HEK293 (cell line): ENCODE data around the gene CATSPERD.

Experiments
- CTCF ChIA-PET: fragments of 350-600 bp; formaldehyde crosslinking; extraction: SDS; loops from one replicate; lab custom pipeline; 2021; ENCODE audit warnings: antibody characterized with exemption; lab: Yijun Ruan, JAX
- POLR2A ChIA-PET: fragments of 300-600 bp; formaldehyde crosslinking; extraction: SDS; loops from one replicate; lab custom pipeline; 2020; ENCODE audit warnings: antibody characterized with exemption, inconsistent platforms; lab: Yijun Ruan, JAX
- H3K27ac ChIP-seq: fragments of 200-500 bp; sonication (Bioruptor generic); 2 replicates; pipeline ENCODE4 v1.5.1; 2014; ENCODE audit warnings: low read depth, low read length, control low read depth, inconsistent platforms; ENCODE audit errors: extremely low read depth
- H3K36me3 ChIP-seq, 2 experiments: fragments of 200-500 bp in 1 of 2; sonication (Bioruptor generic) in 1 of 2; 1 replicate in 1 of 2; 2 replicates in 1 of 2; pipeline ENCODE4 v1.5.1; 2014 to 2017; ENCODE audit warnings: inconsistent platforms in 2 of 2, low read length in 2 of 2; ENCODE audit not compliant: control insufficient read depth in 2 of 2, insufficient read depth in 1 of 2
- H3K4me1 ChIP-seq: fragments of 200-500 bp; sonication (Bioruptor generic); 2 replicates; pipeline ENCODE4 v1.5.1; 2014; ENCODE audit warnings: mild to moderate bottlenecking, low read length, inconsistent platforms; ENCODE audit not compliant: control insufficient read depth, insufficient read depth
- H3K4me3 ChIP-seq: 2 replicates; pipeline ENCODE4 v1.5.1; 2011; ENCODE audit warnings: low read depth, mild to moderate bottlenecking, control low read depth, low read length, moderate library complexity
- H3K9me3 ChIP-seq: fragments of 200-500 bp; sonication (Bioruptor generic); 2 replicates; pipeline ENCODE4 v1.5.1; 2014; ENCODE audit warnings: low read depth, low read length, inconsistent platforms; ENCODE audit not compliant: control insufficient read depth, insufficient read depth
- IKZF3 ChIP-seq: fragments of 450-650 bp; IDR thresholded peaks from 2 replicates; pipeline ENCODE4 v1.5.0; 2018; ENCODE audit warnings: missing biosample characterization, mild to moderate bottlenecking, missing genetic modification characterization, moderate library complexity
- KLF16 ChIP-seq: fragments of 450-650 bp; formaldehyde crosslinking; IDR thresholded peaks from 2 replicates; pipeline ENCODE4 v1.5.1; 2017; ENCODE audit warnings: missing biosample characterization, missing genetic modification characterization
- KLF9 ChIP-seq: fragments of 450-650 bp; formaldehyde crosslinking; IDR thresholded peaks from 2 replicates; pipeline ENCODE4 v1.5.1; 2016; ENCODE audit warnings: missing biosample characterization, missing genetic modification characterization, low read depth
- PRDM1 ChIP-seq: fragments of 450-650 bp; formaldehyde crosslinking; IDR thresholded peaks from 2 replicates; pipeline ENCODE4; 2016; ENCODE audit warnings: missing biosample characterization, missing genetic modification characterization
- RBAK ChIP-seq: fragments of 450-650 bp; formaldehyde crosslinking; IDR thresholded peaks from 2 replicates; pipeline ENCODE4 v1.5.1; 2016; ENCODE audit warnings: missing biosample characterization, missing genetic modification characterization
- SP2 ChIP-seq: fragments of 450-650 bp; formaldehyde crosslinking; IDR thresholded peaks from 2 replicates; pipeline ENCODE4 v1.5.1; 2016; ENCODE audit warnings: missing biosample characterization, missing genetic modification characterization
- ZBTB20 ChIP-seq: fragments of 450-650 bp; formaldehyde crosslinking; IDR thresholded peaks from 2 replicates; pipeline ENCODE4 v1.5.1; 2016; ENCODE audit warnings: missing biosample characterization, missing genetic modification characterization
- ZIC2 ChIP-seq: fragments of 450-650 bp; formaldehyde crosslinking; IDR thresholded peaks from 2 replicates; pipeline ENCODE4 v1.5.1; 2016; ENCODE audit warnings: missing biosample characterization, missing genetic modification characterization
- ZNF114 ChIP-seq: fragments of 450-650 bp; formaldehyde crosslinking; IDR thresholded peaks from 2 replicates; pipeline ENCODE4 v1.5.0; 2017; ENCODE audit warnings: missing biosample characterization, missing genetic modification characterization
- ZNF2 ChIP-seq: fragments of 450-650 bp; formaldehyde crosslinking; IDR thresholded peaks from 2 replicates; pipeline ENCODE4 v1.5.1; 2016; ENCODE audit warnings: missing biosample characterization, missing genetic modification characterization
- ZNF335 ChIP-seq: fragments of 450-650 bp; formaldehyde crosslinking; conservative IDR thresholded peaks from 2 replicates; pipeline ENCODE4 v1.5.1; 2016; ENCODE audit warnings: missing biosample characterization, missing genetic modification characterization
- ZNF341 ChIP-seq: fragments of 450-650 bp; formaldehyde crosslinking; IDR thresholded peaks from 2 replicates; pipeline ENCODE4; 2016; ENCODE audit warnings: low read depth, missing biosample characterization, missing genetic modification characterization
- ZNF423 ChIP-seq: fragments of 450-650 bp; formaldehyde crosslinking; IDR thresholded peaks from 2 replicates; pipeline ENCODE4 v1.5.1; 2016; ENCODE audit warnings: missing biosample characterization, missing genetic modification characterization
- ZNF426 ChIP-seq: fragments of 450-650 bp; formaldehyde crosslinking; IDR thresholded peaks from 2 replicates; pipeline ENCODE4 v1.5.1; 2017; ENCODE audit warnings: missing biosample characterization, missing genetic modification characterization, mild to moderate bottlenecking, inconsistent platforms, moderate library complexity
- ZNF514 ChIP-seq: fragments of 450-650 bp; formaldehyde crosslinking; IDR thresholded peaks from 2 replicates; pipeline ENCODE4 v1.5.1; 2016; ENCODE audit warnings: missing biosample characterization, missing genetic modification characterization
- ZNF600 ChIP-seq: fragments of 450-650 bp; formaldehyde crosslinking; IDR thresholded peaks from 2 replicates; pipeline ENCODE4 v1.5.1; 2016; ENCODE audit warnings: missing biosample characterization, missing genetic modification characterization
- ZNF610 ChIP-seq: fragments of 450-650 bp; formaldehyde crosslinking; IDR thresholded peaks from 2 replicates; pipeline ENCODE4 v1.5.1; 2016; ENCODE audit warnings: missing biosample characterization, missing genetic modification characterization, borderline replicate concordance
- ZNF623 ChIP-seq: fragments of 450-650 bp; formaldehyde crosslinking; IDR thresholded peaks from 2 replicates; pipeline ENCODE4 v1.5.1; 2016; ENCODE audit warnings: missing biosample characterization, missing genetic modification characterization
- ZNF768 ChIP-seq: fragments of 450-650 bp; formaldehyde crosslinking; IDR thresholded peaks from 2 replicates; pipeline ENCODE4 v1.5.1; 2018; ENCODE audit warnings: missing biosample characterization, mild to moderate bottlenecking, missing genetic modification characterization
- ZNF830 ChIP-seq: fragments of 450-650 bp; IDR thresholded peaks from 2 replicates; pipeline ENCODE4 v1.5.0; 2018; ENCODE audit warnings: missing biosample characterization, missing genetic modification characterization, low read depth, mild to moderate bottlenecking, moderate library complexity
- ZNF837 ChIP-seq: fragments of 450-650 bp; formaldehyde crosslinking; IDR thresholded peaks from 2 replicates; pipeline ENCODE4 v1.5.1; 2016; ENCODE audit warnings: missing biosample characterization, missing genetic modification characterization
- ZXDB ChIP-seq: fragments of 450-650 bp; formaldehyde crosslinking; IDR thresholded peaks from 2 replicates; pipeline ENCODE4 v1.5.1; 2016; ENCODE audit warnings: missing biosample characterization, missing genetic modification characterization
- TF ChIP-seq, protein P1 (sequence below): IDR thresholded peaks from 2 replicates; pipeline ENCODE4 v1.6.1; 2011; ENCODE audit warnings: mild to moderate bottlenecking, low read depth, low read length, borderline replicate concordance
- TF ChIP-seq, protein P2 (sequence below): fragments of 450-650 bp; formaldehyde crosslinking; IDR thresholded peaks from 2 replicates; pipeline ENCODE4 v1.5.1; 2016; ENCODE audit warnings: missing biosample characterization, missing genetic modification characterization
- TF ChIP-seq, protein P3 (sequence below): fragments of 450-650 bp; formaldehyde crosslinking; IDR thresholded peaks from 2 replicates; pipeline ENCODE4 v1.5.1; 2016; ENCODE audit warnings: missing biosample characterization, missing genetic modification characterization
- TF ChIP-seq, protein P4 (sequence below): fragments of 450-650 bp; formaldehyde crosslinking; IDR thresholded peaks from 2 replicates; pipeline ENCODE4 v1.5.1; 2016; ENCODE audit warnings: missing biosample characterization, missing genetic modification characterization
- TF ChIP-seq, protein P5 (sequence below): fragments of 450-650 bp; formaldehyde crosslinking; IDR thresholded peaks from 2 replicates; pipeline ENCODE4 v1.5.1; 2017; ENCODE audit warnings: missing biosample characterization, missing genetic modification characterization

The CATSPERD gene

DNA sequence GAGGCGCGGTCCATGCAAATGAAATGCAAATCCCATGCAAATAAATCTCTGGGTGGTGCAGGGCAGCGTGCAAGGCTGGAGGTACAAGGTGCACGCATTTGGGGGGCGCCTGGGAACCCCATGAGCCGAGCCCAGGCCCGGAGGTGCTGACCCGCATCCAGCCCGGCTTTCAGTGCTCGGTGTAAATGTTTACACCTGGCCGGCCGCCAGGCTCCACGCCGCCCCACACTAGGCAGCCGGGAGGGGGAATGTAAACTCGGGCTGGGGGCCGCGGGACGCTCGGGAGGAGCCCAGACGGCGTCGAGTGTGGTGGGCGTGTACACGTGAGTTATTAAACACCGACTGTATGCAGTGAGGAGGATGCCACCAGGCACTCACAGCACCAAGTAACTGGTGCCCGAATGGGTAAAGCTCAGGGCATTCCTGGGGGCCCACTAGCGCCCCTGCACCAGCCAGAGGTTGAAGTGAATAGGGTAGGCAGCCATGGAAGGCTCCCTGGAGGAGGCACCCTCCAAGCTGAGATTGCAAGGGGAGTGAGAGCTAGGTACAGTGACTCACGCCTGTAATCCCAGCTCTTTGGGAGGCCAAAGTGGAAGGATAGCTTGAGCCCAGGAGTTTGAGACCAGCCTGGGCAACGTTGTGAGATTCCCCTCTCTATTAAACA is 101.9 kb downstream of the CATSPERD start (continued):
- TF ChIP-seq ZIC2 = peak; percentile 57
- no peak for TF ChIP-seq ZNF830 (tag by site-specific recombination)
- no peak for TF ChIP-seq ZXDB (tag by site-specific recombination)
- TF ChIP-seq ZNF837 (tag by site-specific recombination) = no peak
- TF ChIP-seq, protein P1, sequence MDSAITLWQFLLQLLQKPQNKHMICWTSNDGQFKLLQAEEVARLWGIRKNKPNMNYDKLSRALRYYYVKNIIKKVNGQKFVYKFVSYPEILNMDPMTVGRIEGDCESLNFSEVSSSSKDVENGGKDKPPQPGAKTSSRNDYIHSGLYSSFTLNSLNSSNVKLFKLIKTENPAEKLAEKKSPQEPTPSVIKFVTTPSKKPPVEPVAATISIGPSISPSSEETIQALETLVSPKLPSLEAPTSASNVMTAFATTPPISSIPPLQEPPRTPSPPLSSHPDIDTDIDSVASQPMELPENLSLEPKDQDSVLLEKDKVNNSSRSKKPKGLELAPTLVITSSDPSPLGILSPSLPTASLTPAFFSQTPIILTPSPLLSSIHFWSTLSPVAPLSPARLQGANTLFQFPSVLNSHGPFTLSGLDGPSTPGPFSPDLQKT = no peak
- TF ChIP-seq ZBTB20 (tag by site-specific recombination) = 0 out of 2 replicates have a peak, but pooled peaks have one; percentile 29
- TF ChIP-seq ZNF423 (tag by site-specific recombination) = no peak

DNA sequence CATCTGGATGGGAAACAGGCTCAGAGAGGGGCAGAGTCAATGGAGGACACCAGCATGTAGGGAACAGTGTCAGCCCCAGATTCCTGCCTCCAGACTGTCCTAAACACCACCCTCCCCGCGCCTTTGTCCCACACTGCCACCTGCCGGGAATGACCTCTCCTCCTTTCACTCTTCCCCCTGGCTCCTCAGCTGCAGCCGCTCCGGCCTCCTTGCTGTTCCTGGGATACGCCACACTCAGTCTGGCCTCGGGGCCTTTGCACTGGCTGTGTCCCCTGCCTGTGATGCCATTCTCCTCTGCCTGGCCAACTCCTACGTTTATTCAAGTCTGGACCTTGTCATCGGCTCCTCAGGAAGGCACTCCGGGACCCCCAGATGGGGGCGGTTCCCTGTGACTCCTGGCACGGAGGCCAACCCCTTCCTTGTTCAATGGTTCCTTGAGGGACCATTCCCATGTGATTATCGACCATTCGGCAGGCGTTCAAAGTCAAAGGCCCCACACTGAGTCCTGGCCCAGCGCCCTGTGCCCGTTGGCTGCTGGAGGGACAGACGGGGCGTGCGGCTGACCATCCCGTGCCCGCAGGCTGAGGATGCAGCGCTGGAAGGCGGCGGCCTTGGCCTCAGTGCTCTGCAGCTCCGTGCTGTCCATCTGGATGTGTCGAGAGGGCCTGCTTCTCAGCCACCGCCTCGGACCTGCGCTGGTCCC is 103.3 kb downstream of the CATSPERD start:
- H3K36me3 ChIP-seq = no peaks in the 10 kb centered on the region
- peaks cover 6% of the 10 kb centered on the region for H3K4me1 ChIP-seq
- POLR2A ChIA-PET = interaction anchor here (1.9 kb wide), 1 partner anchor 20 kb away, joined by 5 read pairs; the partner anchor contains the start of gene NRTN
- H3K9me3 ChIP-seq = no peaks in the 10 kb centered on the region
- no peak overlapping the region for H3K4me3 ChIP-seq
- CTCF ChIA-PET = interaction anchor here (0.6 to 5.6 kb wide), 9 partner anchors 12 to 160 kb away, joined by 3 to 44 read pairs (median 4); partner anchors contain the start of gene NRTN
- H3K27ac ChIP-seq = no peak overlapping the region
- TF ChIP-seq ZNF426 (tag by site-specific recombination) = no peak
- TF ChIP-seq RBAK (tag by site-specific recombination) = no peak
- peak; percentile 87 for TF ChIP-seq ZNF2 (tag by site-specific recombination)
- TF ChIP-seq PRDM1 (tag by site-specific recombination) = no peak
- TF ChIP-seq, protein P2, sequence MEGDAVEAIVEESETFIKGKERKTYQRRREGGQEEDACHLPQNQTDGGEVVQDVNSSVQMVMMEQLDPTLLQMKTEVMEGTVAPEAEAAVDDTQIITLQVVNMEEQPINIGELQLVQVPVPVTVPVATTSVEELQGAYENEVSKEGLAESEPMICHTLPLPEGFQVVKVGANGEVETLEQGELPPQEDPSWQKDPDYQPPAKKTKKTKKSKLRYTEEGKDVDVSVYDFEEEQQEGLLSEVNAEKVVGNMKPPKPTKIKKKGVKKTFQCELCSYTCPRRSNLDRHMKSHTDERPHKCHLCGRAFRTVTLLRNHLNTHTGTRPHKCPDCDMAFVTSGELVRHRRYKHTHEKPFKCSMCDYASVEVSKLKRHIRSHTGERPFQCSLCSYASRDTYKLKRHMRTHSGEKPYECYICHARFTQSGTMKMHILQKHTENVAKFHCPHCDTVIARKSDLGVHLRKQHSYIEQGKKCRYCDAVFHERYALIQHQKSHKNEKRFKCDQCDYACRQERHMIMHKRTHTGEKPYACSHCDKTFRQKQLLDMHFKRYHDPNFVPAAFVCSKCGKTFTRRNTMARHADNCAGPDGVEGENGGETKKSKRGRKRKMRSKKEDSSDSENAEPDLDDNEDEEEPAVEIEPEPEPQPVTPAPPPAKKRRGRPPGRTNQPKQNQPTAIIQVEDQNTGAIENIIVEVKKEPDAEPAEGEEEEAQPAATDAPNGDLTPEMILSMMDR (tag by site-specific recombination) = peak; percentile 87
- peak; percentile 72 for TF ChIP-seq IKZF3 (tag by site-specific recombination)
- TF ChIP-seq, protein P3, sequence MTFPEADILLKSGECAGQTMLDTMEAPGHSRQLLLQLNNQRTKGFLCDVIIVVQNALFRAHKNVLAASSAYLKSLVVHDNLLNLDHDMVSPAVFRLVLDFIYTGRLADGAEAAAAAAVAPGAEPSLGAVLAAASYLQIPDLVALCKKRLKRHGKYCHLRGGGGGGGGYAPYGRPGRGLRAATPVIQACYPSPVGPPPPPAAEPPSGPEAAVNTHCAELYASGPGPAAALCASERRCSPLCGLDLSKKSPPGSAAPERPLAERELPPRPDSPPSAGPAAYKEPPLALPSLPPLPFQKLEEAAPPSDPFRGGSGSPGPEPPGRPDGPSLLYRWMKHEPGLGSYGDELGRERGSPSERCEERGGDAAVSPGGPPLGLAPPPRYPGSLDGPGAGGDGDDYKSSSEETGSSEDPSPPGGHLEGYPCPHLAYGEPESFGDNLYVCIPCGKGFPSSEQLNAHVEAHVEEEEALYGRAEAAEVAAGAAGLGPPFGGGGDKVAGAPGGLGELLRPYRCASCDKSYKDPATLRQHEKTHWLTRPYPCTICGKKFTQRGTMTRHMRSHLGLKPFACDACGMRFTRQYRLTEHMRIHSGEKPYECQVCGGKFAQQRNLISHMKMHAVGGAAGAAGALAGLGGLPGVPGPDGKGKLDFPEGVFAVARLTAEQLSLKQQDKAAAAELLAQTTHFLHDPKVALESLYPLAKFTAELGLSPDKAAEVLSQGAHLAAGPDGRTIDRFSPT (tag by site-specific recombination) = peak; percentile 29; the same call in 1 of the 2 replicates
- peak; percentile 93 for TF ChIP-seq ZNF600 (tag by site-specific recombination)
- TF ChIP-seq ZNF114 (tag by site-specific recombination) = no peak
- TF ChIP-seq ZNF768 = peak; percentile 83; the same call in 1 of the 2 replicates
- peak; percentile 77 for TF ChIP-seq ZNF341
- TF ChIP-seq ZNF623 (tag by site-specific recombination) = peak; percentile 98
- no peak for TF ChIP-seq KLF9 (tag by site-specific recombination)
- no peak for TF ChIP-seq ZNF514 (tag by site-specific recombination)
- TF ChIP-seq ZNF610 (tag by site-specific recombination) = peak; percentile 59; the same call in 1 of the 2 replicates
- TF ChIP-seq SP2 = 0 out of 2 replicates have a peak, but pooled peaks have one; percentile 10
- TF ChIP-seq KLF16 (tag by site-specific recombination) = peak; percentile 56; the same call in 1 of the 2 replicates
- 0 out of 2 replicates have a peak, but pooled peaks have one; percentile 23 for TF ChIP-seq ZNF335 (tag by site-specific recombination)
- TF ChIP-seq, protein P4, sequence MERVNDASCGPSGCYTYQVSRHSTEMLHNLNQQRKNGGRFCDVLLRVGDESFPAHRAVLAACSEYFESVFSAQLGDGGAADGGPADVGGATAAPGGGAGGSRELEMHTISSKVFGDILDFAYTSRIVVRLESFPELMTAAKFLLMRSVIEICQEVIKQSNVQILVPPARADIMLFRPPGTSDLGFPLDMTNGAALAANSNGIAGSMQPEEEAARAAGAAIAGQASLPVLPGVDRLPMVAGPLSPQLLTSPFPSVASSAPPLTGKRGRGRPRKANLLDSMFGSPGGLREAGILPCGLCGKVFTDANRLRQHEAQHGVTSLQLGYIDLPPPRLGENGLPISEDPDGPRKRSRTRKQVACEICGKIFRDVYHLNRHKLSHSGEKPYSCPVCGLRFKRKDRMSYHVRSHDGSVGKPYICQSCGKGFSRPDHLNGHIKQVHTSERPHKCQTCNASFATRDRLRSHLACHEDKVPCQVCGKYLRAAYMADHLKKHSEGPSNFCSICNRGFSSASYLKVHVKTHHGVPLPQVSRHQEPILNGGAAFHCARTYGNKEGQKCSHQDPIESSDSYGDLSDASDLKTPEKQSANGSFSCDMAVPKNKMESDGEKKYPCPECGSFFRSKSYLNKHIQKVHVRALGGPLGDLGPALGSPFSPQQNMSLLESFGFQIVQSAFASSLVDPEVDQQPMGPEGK (tag by site-specific recombination) = 0 out of 2 replicates have a peak, but pooled peaks have one; percentile 25
- TF ChIP-seq, protein P5, sequence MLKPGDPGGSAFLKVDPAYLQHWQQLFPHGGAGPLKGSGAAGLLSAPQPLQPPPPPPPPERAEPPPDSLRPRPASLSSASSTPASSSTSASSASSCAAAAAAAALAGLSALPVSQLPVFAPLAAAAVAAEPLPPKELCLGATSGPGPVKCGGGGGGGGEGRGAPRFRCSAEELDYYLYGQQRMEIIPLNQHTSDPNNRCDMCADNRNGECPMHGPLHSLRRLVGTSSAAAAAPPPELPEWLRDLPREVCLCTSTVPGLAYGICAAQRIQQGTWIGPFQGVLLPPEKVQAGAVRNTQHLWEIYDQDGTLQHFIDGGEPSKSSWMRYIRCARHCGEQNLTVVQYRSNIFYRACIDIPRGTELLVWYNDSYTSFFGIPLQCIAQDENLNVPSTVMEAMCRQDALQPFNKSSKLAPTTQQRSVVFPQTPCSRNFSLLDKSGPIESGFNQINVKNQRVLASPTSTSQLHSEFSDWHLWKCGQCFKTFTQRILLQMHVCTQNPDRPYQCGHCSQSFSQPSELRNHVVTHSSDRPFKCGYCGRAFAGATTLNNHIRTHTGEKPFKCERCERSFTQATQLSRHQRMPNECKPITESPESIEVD = no peak
